ENCODE results near the gene ELP4.

- TF ChIP-seq, protein P1, sequence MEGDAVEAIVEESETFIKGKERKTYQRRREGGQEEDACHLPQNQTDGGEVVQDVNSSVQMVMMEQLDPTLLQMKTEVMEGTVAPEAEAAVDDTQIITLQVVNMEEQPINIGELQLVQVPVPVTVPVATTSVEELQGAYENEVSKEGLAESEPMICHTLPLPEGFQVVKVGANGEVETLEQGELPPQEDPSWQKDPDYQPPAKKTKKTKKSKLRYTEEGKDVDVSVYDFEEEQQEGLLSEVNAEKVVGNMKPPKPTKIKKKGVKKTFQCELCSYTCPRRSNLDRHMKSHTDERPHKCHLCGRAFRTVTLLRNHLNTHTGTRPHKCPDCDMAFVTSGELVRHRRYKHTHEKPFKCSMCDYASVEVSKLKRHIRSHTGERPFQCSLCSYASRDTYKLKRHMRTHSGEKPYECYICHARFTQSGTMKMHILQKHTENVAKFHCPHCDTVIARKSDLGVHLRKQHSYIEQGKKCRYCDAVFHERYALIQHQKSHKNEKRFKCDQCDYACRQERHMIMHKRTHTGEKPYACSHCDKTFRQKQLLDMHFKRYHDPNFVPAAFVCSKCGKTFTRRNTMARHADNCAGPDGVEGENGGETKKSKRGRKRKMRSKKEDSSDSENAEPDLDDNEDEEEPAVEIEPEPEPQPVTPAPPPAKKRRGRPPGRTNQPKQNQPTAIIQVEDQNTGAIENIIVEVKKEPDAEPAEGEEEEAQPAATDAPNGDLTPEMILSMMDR (IDR thresholded peaks at IDR 0.05) = no peak
- TF ChIP-seq EZH2 (IDR thresholded peaks at IDR 0.05) = no peak
Observed at GRCh38 chr11:31780078-31780477, 270.5 kb downstream of the ELP4 start.

All from neural progenitor cell (in vitro differentiated cells).